EH (cell line): Measurements from ENCODE around the gene CPA1.

Experiments used
- DNase-seq: peaks from one replicate; pipeline ENCODE4 v3.0.0-alpha.2; 2015; ENCODE audit warnings: low read depth

The CPA1 gene

DNA sequence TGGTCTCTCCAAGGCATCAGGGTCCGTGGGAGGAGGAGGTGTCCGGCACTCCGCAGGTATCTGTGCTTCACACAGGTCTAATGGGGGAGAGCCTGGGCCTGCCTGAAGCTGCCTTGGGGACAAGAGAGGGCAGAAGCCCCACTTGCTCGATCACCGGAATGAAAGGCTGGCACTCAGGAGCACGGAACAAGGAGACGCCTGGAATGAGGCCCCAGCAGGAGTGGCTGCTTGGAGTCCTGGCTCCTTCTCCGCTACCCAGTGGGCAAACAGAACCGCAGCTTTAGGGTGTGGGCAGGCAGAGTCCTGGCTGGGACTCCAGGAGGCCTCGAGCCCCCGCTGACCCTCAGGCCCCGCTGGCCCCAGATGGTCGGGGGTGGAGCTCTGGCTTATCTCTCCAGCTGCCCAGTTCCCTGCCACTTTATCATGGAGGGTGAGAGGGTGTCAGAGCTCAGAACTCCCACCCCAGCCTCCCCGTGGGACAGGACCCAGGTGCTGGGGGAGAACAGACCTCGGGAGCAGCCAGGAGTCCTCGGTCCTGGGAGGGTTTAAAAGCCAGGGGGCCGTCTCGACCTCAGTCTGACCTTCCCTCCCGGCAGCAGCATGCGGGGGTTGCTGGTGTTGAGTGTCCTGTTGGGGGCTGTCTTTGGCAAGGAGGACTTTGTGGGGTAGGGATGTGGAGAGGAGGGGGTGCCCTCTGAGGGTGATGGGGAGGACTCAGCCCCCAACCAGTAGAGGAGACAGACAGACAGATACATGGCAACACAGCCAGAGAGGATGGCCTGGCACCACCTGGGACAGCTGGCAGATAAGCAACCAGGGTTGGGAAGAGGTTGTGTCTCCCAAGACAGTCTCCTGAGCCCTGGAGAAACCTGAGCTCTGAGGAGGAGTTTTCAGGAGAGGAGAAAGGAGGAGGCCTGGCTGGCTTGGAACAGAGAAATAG, at the start of gene CPA1:
CPA1 (plus strand) TSS at position 574 of the 940 bp plus-strand sequence; CDS start at position 601, 27 bp downstream.
- DNase-seq: no peak

- DNase-seq: no peak
Observed at GRCh38 chr7:130332259-130333053, 47.8 kb upstream of the CPA1 start.

DNA sequence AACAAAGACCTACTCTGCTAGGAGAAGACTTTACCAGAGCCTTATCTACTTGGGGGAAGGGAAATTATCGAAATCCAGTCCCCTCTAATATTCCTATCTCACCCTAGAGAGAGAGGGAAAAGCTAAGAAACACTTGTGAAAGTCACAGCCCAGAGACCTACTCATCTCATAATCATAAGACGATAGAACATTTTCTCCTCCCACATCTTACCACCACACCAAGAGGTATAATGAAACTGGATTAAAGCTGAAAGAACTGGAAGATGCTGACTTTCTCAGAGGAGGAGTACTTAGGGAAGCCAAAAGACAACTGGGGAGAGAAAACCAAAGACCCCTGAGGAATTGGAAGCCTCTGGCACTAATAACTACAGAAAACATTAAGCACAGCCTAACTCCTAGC, 46.5 kb upstream of the CPA1 start:
- no peak for DNase-seq

GRCh38 chr7:130334274-130334673, 46.0 kb upstream of the CPA1 start:
- no peak for DNase-seq

- no peak for DNase-seq
Observed at GRCh38 chr7:130337410-130337971, 42.8 kb upstream of the CPA1 start.

DNA sequence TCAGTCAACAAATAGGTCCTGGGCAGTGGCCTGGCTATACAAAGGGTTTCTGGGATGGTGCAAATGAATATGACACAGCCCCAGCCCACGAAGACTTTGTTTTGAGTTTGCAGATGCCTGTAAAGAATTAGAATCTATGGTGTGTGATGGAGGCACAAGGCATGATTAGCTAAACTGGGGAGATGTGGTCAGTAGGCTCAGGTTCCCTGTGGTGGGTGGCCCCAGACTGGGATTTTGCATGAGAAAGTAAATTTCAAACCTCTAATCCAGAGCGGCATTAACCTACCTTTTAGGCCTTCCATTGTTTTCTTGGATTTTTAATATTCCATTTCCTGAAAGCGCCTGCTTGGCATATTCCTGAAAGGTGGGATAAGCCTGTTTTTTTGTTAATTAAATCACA, 42.1 kb upstream of the CPA1 start:
- no peak for DNase-seq

GRCh38 chr7:130341882-130342281, 38.4 kb upstream of the CPA1 start:
- DNase-seq: no peak

DNA sequence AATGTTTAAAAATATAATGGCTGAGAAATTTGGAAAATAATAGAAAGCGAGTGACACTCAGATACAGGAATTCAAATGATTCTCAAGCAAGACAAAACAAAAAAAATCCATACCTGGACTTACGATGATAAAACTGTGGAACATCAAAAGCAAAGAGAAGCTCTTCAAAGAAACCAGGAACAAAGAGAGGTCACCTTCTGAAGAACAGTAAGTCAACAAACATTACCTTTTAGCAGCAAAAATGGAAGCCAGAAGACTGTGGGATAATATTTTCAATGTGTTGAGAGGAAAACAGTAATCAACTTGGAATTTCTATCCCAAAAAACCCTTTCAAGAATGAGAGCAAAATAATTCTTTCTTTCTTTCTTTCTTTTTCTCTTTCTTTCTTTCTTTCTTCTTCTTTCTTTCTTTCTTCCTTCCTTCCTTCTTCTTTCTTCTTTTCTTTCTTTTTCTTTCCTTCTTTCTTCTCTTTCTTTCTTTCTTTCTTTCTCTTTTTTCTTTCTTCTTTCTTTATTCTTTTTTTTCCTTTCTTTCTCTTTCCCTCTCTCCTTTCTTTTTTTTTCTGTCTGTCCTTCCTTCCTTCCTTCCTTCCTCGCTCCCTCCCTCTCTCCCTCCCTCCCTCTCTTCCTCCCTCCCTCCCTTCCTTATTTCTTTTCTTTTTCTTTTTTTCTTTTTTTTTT, 37.5 kb upstream of the CPA1 start:
- DNase-seq: no peak

- no peak for DNase-seq
Observed at GRCh38 chr7:130344271-130344866, 35.9 kb upstream of the CPA1 start, which contains the start of gene CPA5. Gene CPA5 (plus strand): TSS chr7:130344816. CDS start chr7:130346486, 1,670 bp downstream.

DNA sequence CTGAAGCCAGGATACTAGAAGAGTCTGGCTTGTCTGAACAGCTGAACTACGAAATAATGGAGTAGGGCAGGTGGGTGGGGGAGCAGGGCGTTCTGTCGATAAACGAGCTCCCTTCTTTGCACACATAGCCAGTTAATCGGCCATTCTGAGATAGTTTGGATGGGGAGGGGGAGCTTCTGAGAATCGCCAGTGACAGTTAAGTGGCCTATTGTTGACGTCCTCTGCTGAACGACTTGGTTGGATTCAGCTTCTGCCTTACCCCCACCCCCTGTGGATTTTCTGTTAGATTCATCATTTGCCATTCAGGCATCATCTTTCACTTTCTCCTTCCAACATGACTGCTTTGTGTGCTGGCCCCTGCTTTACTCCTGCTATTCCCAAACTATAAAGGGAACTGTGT, 35.2 kb upstream of the CPA1 start:
- no peak for DNase-seq

DNA sequence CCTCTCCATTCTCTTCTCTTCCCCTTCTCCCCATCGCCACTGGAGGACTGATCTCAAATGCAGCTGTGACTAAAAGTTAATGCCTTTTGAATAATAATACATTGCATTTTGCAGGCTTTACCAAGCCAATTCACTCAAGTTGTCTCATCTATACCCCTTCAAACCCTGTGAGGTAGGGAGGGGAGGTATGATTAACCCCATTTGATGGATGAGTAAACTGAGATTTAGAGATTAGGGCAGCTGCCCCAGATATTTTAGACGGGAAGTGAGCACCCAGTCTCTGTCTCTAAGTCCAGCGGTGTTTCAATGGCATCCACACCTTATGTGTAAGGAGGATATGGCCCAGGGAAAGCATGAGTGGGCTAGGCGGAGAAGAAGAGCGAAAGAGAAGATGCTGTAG, 34.6 kb upstream of the CPA1 start:
- DNase-seq: no peak

DNA sequence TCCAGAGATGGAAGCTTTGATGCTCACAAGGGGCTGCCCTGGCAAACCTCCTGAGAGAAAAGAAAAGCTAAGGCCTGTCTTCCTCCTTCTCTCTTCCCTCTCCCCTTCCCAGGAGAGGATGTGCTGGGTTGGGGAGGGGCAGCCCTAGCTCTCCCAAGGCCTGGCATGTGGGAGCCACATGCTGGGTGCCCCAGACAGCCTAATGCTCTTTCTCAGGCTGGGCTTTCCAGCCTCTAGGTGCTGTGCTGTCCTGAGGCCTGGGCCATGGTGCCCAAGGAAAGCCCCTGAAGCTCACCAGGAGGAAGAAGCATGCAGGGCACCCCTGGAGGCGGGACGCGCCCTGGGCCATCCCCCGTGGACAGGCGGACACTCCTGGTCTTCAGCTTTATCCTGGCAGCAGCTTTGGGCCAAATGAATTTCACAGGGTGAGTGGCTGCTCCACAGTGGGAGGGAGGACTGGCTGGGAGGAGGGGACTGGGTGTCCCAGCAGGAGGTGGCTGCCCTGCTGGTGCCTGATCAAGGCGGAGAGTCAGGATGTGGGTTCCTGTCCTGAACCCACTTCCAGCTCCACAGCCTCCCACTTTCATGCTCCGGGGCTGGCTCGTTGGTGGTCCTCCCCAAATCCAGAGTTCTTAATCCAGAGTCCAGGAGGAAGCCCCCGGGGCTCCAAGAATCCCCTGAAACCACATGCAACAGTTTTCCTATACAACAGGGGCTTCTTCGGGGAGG, 34.0 kb upstream of the CPA1 start:
- DNase-seq: no peak

DNA sequence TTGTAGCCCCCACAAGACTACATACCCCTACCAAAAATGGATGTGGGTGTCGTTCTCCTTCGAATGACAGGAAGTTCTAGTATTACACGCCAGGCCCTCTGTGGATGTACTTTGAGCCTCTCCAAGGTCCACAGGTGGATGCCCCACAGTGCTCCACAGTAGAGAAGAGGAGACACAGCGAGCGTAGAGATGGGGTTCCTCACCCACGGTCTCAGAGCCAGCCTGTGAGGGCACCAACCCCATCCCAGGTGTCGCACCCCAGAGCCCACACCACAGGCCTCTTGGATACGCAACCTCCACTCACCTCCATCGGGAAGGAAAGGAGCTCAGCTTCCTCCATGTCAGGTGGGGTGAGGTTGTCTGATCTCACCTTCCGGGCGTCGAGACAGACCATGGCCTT, 33.4 kb upstream of the CPA1 start:
- DNase-seq: no peak

DNA sequence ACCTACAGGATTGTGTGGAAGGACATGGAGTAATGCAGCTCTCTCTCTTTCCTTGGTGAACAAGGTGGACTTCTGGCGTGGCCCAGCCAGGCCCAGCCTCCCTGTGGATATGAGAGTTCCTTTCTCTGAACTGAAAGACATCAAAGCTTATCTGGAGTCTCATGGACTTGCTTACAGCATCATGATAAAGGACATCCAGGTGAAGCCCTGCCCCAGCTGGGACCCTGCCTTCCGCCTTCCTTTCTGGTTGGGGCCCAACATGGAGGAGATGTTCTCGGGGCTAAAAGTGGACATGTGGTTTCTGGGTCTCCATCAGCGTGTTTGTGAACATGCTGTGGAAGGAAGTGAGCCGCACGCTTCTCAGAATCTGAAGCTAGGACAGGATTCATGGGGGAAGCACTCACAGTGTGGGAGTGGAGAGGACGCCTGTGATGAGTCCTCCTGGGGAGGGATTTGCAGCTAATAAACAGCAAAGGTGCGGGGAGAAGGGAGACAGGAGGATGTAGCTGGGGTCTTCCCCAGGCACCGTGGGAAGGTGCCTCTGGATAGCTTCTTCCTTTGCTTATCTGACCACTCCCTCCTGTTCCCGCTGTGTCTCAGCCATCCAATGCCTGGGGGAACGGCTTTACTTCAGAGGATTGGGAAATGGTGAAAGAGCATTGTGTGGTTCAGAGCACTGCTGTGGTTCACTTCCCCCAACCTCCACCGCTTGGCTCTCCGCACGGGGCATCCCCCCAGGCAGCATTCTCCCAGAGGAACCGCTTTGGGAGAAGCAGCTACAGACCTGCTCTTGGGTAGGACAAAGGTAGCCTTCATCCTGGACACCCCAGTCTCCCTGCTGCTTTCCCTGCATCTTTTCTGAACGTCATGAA, 30.1 kb upstream of the CPA1 start:
- DNase-seq: peak; percentile 63

- DNase-seq: no peak
Observed at GRCh38 chr7:130350945-130351790, 29.1 kb upstream of the CPA1 start.

DNA sequence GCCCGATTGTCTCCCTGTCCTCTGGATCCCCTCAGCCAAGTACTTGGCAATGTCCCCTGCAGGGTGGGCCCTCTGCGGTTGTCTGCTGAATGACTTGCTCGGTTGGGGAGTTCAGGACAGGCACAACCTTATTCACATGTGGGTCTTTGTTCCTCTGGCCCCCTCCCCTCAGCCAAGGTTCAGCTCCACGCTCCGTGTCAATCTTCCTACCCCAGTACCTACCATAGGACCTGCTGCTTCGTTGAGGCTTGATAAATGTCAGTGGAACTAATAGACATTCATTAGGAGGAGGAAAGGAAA, 28.6 kb upstream of the CPA1 start:
- DNase-seq: no peak

- DNase-seq: peak; percentile 75
Observed at GRCh38 chr7:130352194-130353074, 27.9 kb upstream of the CPA1 start.

- no peak for DNase-seq
Observed at GRCh38 chr7:130353196-130353595, 27.1 kb upstream of the CPA1 start.
